Aorta (tissue), 5 donors: ENCODE results near the gene PRKN. TPM values are rescaled to one million over a fixed set of nuclear protein-coding genes. Genes with fewer than 3 reads are reported as not detected.

Experiments used
- ATAC-seq: fragments of 200-7000 bp; cut with Tn5 transposase; one replicate; pipeline ENCODE4 v1.9.1; 2022; ENCODE audit warnings: moderate library complexity; ENCODE audit not compliant: low FRiP score
- DNase-seq, 2 donors: peaks; one replicate each; pipeline ENCODE4 v3.0.0-alpha.2; 2020
- H3K27ac ChIP-seq, 2 donors: one replicate each; pipeline ENCODE4 v1.5.1; 2013; ENCODE audit warnings: low read length in 2 of 2, mild to moderate bottlenecking in 2 of 2, moderate library complexity in 2 of 2, control low read depth in 1 of 2, inconsistent platforms in 1 of 2, low read depth in 1 of 2
- H3K27me3 ChIP-seq, 2 donors: one replicate each; pipeline ENCODE4 v1.6.1; 2013; ENCODE audit warnings: control low read depth in 1 of 2, low read length in 1 of 2, mild to moderate bottlenecking in 1 of 2, moderate library complexity in 1 of 2; ENCODE audit not compliant: insufficient read depth in 2 of 2, control insufficient read depth in 1 of 2
- H3K36me3 ChIP-seq, 2 donors: one replicate each; pipeline ENCODE4 v1.6.1; 2013; ENCODE audit warnings: control low read depth in 1 of 2, low read length in 1 of 2, mild to moderate bottlenecking in 1 of 2; ENCODE audit not compliant: insufficient read depth in 2 of 2, control insufficient read depth in 1 of 2
- H3K4me1 ChIP-seq, 2 donors: one replicate each; pipeline ENCODE4 v1.6.1; 2013; ENCODE audit warnings: low read length in 2 of 2, control low read depth in 1 of 2, mild to moderate bottlenecking in 1 of 2, moderate library complexity in 1 of 2; ENCODE audit not compliant: insufficient read depth in 2 of 2, control insufficient read depth in 1 of 2
- H3K4me3 ChIP-seq, 2 donors: one replicate each; pipeline ENCODE4 v1.5.1; 2013; ENCODE audit warnings: low read length in 2 of 2, control low read depth in 1 of 2, mild to moderate bottlenecking in 1 of 2
- H3K9me3 ChIP-seq: one replicate; pipeline ENCODE4 v1.6.1; 2013; ENCODE audit warnings: mild to moderate bottlenecking, low read length; ENCODE audit not compliant: control insufficient read depth
- WGBS, 2 donors: extraction: QIAGEN DNeasy Blood & Tissue Kit; methylation state at CpG; one replicate each; pipeline ENCODE4 v1.1.7; 2013; 5-methylcytosine and 5-hydroxymethylcytosine counted together
- intact Hi-C, 2 donors: fragments of 100-400 bp; cut with DNase I; formaldehyde crosslinking; loops; one replicate each; pipeline versions ENCODE4 v1.14.2 to v1.15.0; 2022
- polyA plus RNA-seq, 2 donors: library from polyadenylated mRNA; stranded (reverse); fragments of 200-250 nt; gene quantifications; one replicate each; pipeline ENCODE4 v1.2.3, GENCODE V29; 2013
- total RNA-seq, 2 donors: library from RNA; stranded (reverse); fragmentation: NEBNext Ultra II Directional; extraction: Animal tissue kit (Norgen Biotek cat#: 25700); gene quantifications; one replicate each; pipeline ENCODE4 v1.2.1, GENCODE V29; 2021
- donor health status: healthy with polysubstance abuse.
- donor health status: Bipolar disorder and iron deficiency.
- donor health status: DM: no; HTN: no; CAD: no.
- donor health status: DM: no; HTN: no; CAD: no.
- donor health status: DM: yes; HTN: yes; CAD: no.

The PRKN gene
- total and polyA plus RNA-seq, 4 donors, result 1.0 to 17.3 (median 5.7) TPM

- Histone ChIP-seq H3K27me3 (no peaks in the 10 kb centered on the region), H3K9me3 (no peaks in the 10 kb centered on the region), H3K36me3 (no peaks in the 10 kb centered on the region), H3K4me3 (no peak overlapping the region), H3K4me1 (no peaks in the 10 kb centered on the region), H3K27ac (no peak overlapping the region)
- ATAC-seq (no peak), DNase-seq (no peak)
- 95 to 97% methylated on average over 3 of the region's 3 CpGs for WGBS, 2 donors
- intact Hi-C loops, result no loop called here
Measured at GRCh38 chr6:162448294-162448693, 279.3 kb downstream of the PRKN start.

DNA sequence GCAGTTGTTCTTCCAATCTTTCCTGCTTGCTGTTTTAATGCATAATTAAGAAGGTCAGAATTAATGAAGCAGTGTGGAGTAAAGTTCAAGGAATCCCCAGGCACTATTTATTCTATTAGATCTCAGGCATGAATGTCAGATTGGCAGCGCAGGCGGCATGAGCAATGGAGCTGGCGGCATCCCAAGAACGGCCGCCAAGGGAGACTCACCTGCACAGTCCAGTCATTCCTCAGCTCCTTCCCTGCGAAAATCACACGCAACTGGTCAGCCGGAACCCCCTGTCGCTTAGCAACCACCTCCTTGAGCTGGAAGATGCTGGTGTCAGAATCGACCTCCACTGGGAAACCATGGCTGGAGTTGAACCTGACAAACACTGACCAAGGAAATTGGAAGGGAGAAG lies 284.5 kb downstream of the PRKN start:
- intact Hi-C loops, result no loop called here
- no peak for ATAC-seq
- WGBS, 2 donors, result 73 to 75% methylated on average over 10 of the region's 10 CpGs

GRCh38 chr6:162442687-162443086 lies 284.9 kb downstream of the PRKN start:
- Histone ChIP-seq H3K4me1 (no peaks in the 10 kb centered on the region), H3K36me3 (no peaks in the 10 kb centered on the region), H3K27ac (no peak overlapping the region), H3K9me3 (no peaks in the 10 kb centered on the region), H3K27me3 (no peaks in the 10 kb centered on the region), H3K4me3 (no peak overlapping the region)
- WGBS, 2 donors, result 52 to 65% methylated on average over 6 of the region's 6 CpGs
- DNase-seq (no peak), ATAC-seq (no peak)
- intact Hi-C loops, result no loop called here

More for the DNA sequence above, 284.5 kb downstream of the PRKN start:
- Histone ChIP-seq H3K27ac (no peak overlapping the region), H3K4me3 (no peak overlapping the region), H3K27me3 (no peaks in the 10 kb centered on the region), H3K9me3 (no peaks in the 10 kb centered on the region), H3K36me3 (no peaks in the 10 kb centered on the region), H3K4me1 (no peaks in the 10 kb centered on the region)
- DNase-seq, result no peak

- no peak overlapping the region for H3K4me3 ChIP-seq
- no peaks in the 10 kb centered on the region for H3K27me3 ChIP-seq
- H3K4me1 ChIP-seq, result no peaks in the 10 kb centered on the region
- ATAC-seq (no peak), DNase-seq (no peak)
- no peaks in the 10 kb centered on the region for H3K36me3 ChIP-seq
- 76 to 83% methylated on average over 5 of the region's 5 CpGs for WGBS, 2 donors
- H3K9me3 ChIP-seq, result no peaks in the 10 kb centered on the region
- H3K27ac ChIP-seq, result no peak overlapping the region
- intact Hi-C loops, result no loop called here
Measured at GRCh38 chr6:162441991-162442390, 285.6 kb downstream of the PRKN start.

DNA sequence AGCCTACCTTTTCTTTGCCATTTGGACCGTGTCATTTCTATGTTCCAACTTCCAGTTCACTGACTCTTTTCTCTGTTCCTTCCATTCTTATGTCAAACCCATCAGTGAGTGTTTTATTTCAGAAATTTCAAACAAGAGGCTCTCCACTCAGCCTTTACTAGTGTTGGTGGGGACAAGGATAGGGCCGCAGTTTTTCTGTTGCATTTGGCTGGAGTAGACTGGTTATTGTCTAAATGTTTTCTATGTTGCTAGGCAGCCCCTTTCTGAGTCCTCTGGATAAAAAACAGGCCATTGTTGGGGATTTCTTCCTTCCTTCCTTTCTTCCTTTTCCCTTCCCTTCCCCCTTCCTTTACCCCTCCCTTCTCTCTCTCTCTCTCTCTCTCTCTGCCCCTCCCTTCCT lies 288.6 kb downstream of the PRKN start:
- no peaks in the 10 kb centered on the region for H3K9me3 ChIP-seq
- DNase-seq (no peak), ATAC-seq (no peak)
- 30 to 53% methylated on average over 2 of the region's 2 CpGs for WGBS, 2 donors
- intact Hi-C loops, result no loop called here
- H3K36me3 ChIP-seq, result no peaks in the 10 kb centered on the region
- H3K27ac ChIP-seq, result no peak overlapping the region
- H3K4me3 ChIP-seq, result no peak overlapping the region
- H3K27me3 ChIP-seq, result no peaks in the 10 kb centered on the region
- H3K4me1 ChIP-seq, result no peaks in the 10 kb centered on the region

DNA sequence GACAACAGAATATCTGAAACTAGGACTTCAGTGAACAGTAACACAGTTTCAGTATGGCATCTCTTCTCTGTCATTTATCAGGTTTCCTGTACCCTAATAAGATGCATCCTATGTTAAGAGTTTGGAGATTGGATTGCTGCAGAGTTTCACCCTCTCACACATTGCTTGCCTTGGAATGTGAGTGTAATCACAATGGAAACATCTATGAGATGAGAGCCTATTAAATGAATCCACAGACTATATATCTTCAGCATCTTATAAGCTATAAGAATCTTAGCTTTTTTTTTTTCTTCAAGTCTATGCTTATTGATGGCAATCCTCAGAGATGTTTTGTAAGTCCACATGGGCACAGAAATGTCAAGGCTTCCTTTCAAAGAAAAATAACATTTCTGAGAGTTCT lies 292.5 kb downstream of the PRKN start:
- DNase-seq (no peak), ATAC-seq (no peak)
- Histone ChIP-seq H3K36me3 (no peaks in the 10 kb centered on the region), H3K4me1 (no peaks in the 10 kb centered on the region), H3K27ac (no peak overlapping the region), H3K27me3 (no peaks in the 10 kb centered on the region), H3K9me3 (no peaks in the 10 kb centered on the region), H3K4me3 (no peak overlapping the region)
- intact Hi-C loops, result no loop called here

DNA sequence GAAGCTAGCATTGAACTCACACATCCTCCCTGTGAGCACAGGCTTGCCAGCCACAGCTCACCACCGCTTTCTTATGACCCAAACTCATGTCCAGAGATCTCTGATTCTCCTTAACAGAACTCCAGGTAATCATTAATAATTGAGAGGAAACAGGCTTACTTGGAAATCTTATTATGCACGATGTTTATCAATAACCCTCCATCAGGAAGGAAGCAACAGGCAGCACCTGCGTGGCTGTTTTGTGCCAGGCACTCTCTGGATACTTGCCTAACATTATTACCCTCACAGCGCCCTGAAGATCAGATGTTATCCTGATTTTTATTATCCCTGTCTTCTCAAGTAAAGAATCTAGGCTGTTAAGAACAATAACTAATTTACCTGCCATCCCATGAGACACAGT lies 306.6 kb downstream of the PRKN start:
- 90 to 91% methylated on average over 4 of the region's 4 CpGs for WGBS, 2 donors
- no peaks in the 10 kb centered on the region for H3K27me3 ChIP-seq
- no peak for ATAC-seq
- no peaks in the 10 kb centered on the region for H3K9me3 ChIP-seq
- intact Hi-C loops, result no loop called here
- H3K27ac ChIP-seq, result no peak overlapping the region
- no peak for DNase-seq
- no peaks in the 10 kb centered on the region for H3K4me1 ChIP-seq
- H3K4me3 ChIP-seq, result no peak overlapping the region
- no peaks in the 10 kb centered on the region for H3K36me3 ChIP-seq

- no peaks in the 10 kb centered on the region for H3K9me3 ChIP-seq
- no peak for DNase-seq
Measured at GRCh38 chr6:162416831-162417537, 310.6 kb downstream of the PRKN start.

GRCh38 chr6:162416307-162416706 lies 311.3 kb downstream of the PRKN start:
- no peak overlapping the region for H3K4me3 ChIP-seq
- H3K36me3 ChIP-seq, result no peaks in the 10 kb centered on the region
- no peaks in the 10 kb centered on the region for H3K4me1 ChIP-seq
- WGBS, 2 donors, result 66 to 80% methylated on average over 2 of the region's 2 CpGs
- DNase-seq (no peak), ATAC-seq (no peak)
- H3K27ac ChIP-seq, result no peak overlapping the region
- H3K9me3 ChIP-seq, result no peaks in the 10 kb centered on the region
- intact Hi-C loops, result no loop called here
- H3K27me3 ChIP-seq, result no peaks in the 10 kb centered on the region

More at GRCh38 chr6:162416831-162417537, 310.6 kb downstream of the PRKN start:
- Histone ChIP-seq H3K36me3 (no peaks in the 10 kb centered on the region), H3K27ac (no peak overlapping the region), H3K4me3 (no peak overlapping the region), H3K4me1 (no peaks in the 10 kb centered on the region), H3K27me3 (no peaks in the 10 kb centered on the region)
- WGBS, 2 donors, result 55 to 61% methylated on average over 7 of the region's 7 CpGs
- intact Hi-C loops, result no loop called here
- ATAC-seq, result no peak
